ENCODE results near the gene OPCML. TPM values are rescaled to one million over a fixed set of nuclear protein-coding genes. Genes with fewer than 3 reads are reported as not detected.

OPCML gene
- total and polyA plus RNA-seq, 2 donors (not counting 1 experiment from before 2014, with no cell fraction given), result 0.99 to 2.8 TPM

DNA sequence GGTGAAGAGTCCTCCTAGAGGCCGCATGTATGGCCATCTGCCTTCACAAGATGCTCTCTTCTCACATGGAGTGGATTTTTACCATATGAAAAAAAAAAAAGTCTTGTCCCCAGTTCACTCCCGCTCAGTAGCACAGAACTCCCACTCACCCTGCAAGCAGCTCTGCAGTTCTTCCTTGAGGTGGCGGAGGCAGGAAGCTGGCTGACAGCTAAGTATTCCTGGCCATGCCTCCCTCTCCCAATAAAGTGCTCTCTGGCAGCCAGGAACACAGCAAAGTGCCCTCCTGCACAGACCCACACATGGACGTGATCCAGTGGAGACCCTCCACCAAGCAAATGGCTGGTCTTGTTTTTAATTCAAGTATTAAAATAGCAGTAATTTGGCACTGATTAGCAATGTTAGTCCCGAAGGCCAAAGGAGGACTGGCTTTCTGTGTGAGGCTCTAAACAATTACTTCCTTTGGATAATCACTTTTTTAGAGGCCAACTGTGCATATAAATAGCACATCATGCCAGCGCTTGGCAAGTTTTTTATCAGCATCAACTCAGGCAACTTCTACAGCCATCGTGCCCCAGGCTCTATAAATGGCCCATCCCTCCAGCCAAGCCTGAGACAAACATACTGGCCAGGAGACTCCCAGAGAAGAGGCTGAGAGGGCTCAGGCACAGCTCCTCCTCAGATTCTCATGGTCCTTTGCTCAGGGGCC lies 413.6 kb downstream of the OPCML start:
- Histone ChIP-seq H4K20me1 (ENCODE audit: control insufficient read depth, extremely low read depth, insufficient read depth, low read length) (no peaks in the 10 kb centered on the region), H3K4me3 (replicated peaks in 1 of 4; ENCODE audit: control extremely low read depth in 1 of 4, insufficient read depth in 1 of 4, low read depth in 3 of 4, low read length in 4 of 4) (no peak overlapping the region)
- no peak for TF ChIP-seq EZH2 (IDR thresholded peaks at IDR 0.05; ENCODE audit: low read length, missing control alignments)

DNA sequence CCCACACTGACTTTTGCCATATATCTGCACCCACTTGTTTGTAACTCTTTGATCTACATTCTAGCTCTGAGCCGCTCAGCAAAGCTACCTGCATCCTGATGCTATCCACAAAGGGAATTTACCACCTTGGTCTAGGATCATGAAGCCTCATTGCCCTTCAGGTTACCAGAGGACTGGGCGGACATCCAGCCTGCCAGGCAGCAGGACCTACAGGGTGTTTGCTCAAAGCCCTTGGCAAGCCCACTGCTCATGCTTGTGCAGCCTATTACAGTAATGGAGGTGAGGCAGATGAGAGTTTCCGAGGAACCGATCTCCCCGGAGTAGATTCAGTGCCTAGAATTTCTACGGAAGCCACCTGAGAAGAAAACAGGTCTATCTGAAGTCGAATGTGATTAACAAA lies 417.2 kb downstream of the OPCML start:
- no peak for TF ChIP-seq EZH2 (IDR thresholded peaks at IDR 0.05; ENCODE audit: low read length, missing control alignments)
- TF ChIP-seq, protein P1, sequence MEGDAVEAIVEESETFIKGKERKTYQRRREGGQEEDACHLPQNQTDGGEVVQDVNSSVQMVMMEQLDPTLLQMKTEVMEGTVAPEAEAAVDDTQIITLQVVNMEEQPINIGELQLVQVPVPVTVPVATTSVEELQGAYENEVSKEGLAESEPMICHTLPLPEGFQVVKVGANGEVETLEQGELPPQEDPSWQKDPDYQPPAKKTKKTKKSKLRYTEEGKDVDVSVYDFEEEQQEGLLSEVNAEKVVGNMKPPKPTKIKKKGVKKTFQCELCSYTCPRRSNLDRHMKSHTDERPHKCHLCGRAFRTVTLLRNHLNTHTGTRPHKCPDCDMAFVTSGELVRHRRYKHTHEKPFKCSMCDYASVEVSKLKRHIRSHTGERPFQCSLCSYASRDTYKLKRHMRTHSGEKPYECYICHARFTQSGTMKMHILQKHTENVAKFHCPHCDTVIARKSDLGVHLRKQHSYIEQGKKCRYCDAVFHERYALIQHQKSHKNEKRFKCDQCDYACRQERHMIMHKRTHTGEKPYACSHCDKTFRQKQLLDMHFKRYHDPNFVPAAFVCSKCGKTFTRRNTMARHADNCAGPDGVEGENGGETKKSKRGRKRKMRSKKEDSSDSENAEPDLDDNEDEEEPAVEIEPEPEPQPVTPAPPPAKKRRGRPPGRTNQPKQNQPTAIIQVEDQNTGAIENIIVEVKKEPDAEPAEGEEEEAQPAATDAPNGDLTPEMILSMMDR (conservative IDR thresholded peaks at IDR 0.05 in 1 of 2, IDR thresholded peaks at IDR 0.05 in 1 of 2; ENCODE audit: low read depth in 1 of 2, low read length in 2 of 2), result no peak
- Histone ChIP-seq H3K27ac (ENCODE audit: insufficient read depth, low read length) (no peak overlapping the region), H3K4me2 (ENCODE audit: extremely low read depth, insufficient read depth, low read length) (no peak overlapping the region), H3K4me1 (ENCODE audit: control insufficient read depth, extremely low read depth, insufficient read depth, low read length) (no peaks in the 10 kb centered on the region), H3K36me3 (ENCODE audit: control insufficient read depth, insufficient read depth, low read length) (no peaks in the 10 kb centered on the region), H3K79me2 (ENCODE audit: control insufficient read depth, insufficient read depth, low read length) (no peaks in the 10 kb centered on the region), H3K27me3 (ENCODE audit: control insufficient read depth, insufficient read depth, low read length) (no peaks in the 10 kb centered on the region), H3K4me3 (replicated peaks in 1 of 4; ENCODE audit: control extremely low read depth in 1 of 4, insufficient read depth in 1 of 4, low read depth in 3 of 4, low read length in 4 of 4) (no peak overlapping the region), H4K20me1 (ENCODE audit: control insufficient read depth, extremely low read depth, insufficient read depth, low read length) (no peaks in the 10 kb centered on the region), H3K9me3 (ENCODE audit: control insufficient read depth, insufficient read depth, low read depth, low read length) (no peaks in the 10 kb centered on the region), H3K9ac (ENCODE audit: insufficient read depth, low read length) (no peak overlapping the region), H2AFZ (ENCODE audit: low read length) (no peak overlapping the region)
- no peak for DNase-seq (ENCODE audit: low read depth in 2 of 2)

More for the DNA sequence above, 413.6 kb downstream of the OPCML start:
- Histone ChIP-seq H3K27ac (ENCODE audit: insufficient read depth, low read length) (no peak overlapping the region), H3K79me2 (ENCODE audit: control insufficient read depth, insufficient read depth, low read length) (no peaks in the 10 kb centered on the region), H3K4me2 (ENCODE audit: extremely low read depth, insufficient read depth, low read length) (no peak overlapping the region), H3K27me3 (ENCODE audit: control insufficient read depth, insufficient read depth, low read length) (no peaks in the 10 kb centered on the region), H2AFZ (ENCODE audit: low read length) (no peak overlapping the region), H3K9me3 (ENCODE audit: control insufficient read depth, insufficient read depth, low read depth, low read length) (no peaks in the 10 kb centered on the region), H3K4me1 (ENCODE audit: control insufficient read depth, extremely low read depth, insufficient read depth, low read length) (no peaks in the 10 kb centered on the region), H3K36me3 (ENCODE audit: control insufficient read depth, insufficient read depth, low read length) (no peaks in the 10 kb centered on the region), H3K9ac (ENCODE audit: insufficient read depth, low read length) (no peak overlapping the region)
- no peak for DNase-seq (ENCODE audit: low read depth in 2 of 2)

- H2AFZ ChIP-seq (ENCODE audit: low read length), result no peak overlapping the region
- TF ChIP-seq EZH2 (IDR thresholded peaks at IDR 0.05; ENCODE audit: low read length, missing control alignments), result no peak
- TF ChIP-seq, protein P1 (conservative IDR thresholded peaks at IDR 0.05 in 1 of 2, IDR thresholded peaks at IDR 0.05 in 1 of 2; ENCODE audit: low read depth in 1 of 2, low read length in 2 of 2), result no peak
Measured at GRCh38 chr11:133107763-133108162, 424.5 kb downstream of the OPCML start.

More at GRCh38 chr11:133107763-133108162, 424.5 kb downstream of the OPCML start:
- H3K9ac ChIP-seq (ENCODE audit: insufficient read depth, low read length), result no peak overlapping the region
- H4K20me1 ChIP-seq (ENCODE audit: control insufficient read depth, extremely low read depth, insufficient read depth, low read length), result no peaks in the 10 kb centered on the region
- H3K9me3 ChIP-seq (ENCODE audit: control insufficient read depth, insufficient read depth, low read depth, low read length), result no peaks in the 10 kb centered on the region
- no peaks in the 10 kb centered on the region for H3K36me3 ChIP-seq (ENCODE audit: control insufficient read depth, insufficient read depth, low read length)
- no peaks in the 10 kb centered on the region for H3K79me2 ChIP-seq (ENCODE audit: control insufficient read depth, insufficient read depth, low read length)
- no peaks in the 10 kb centered on the region for H3K4me1 ChIP-seq (ENCODE audit: control insufficient read depth, extremely low read depth, insufficient read depth, low read length)
- no peak for DNase-seq (ENCODE audit: low read depth in 2 of 2)
- no peak overlapping the region for H3K4me2 ChIP-seq (ENCODE audit: extremely low read depth, insufficient read depth, low read length)
- H3K27ac ChIP-seq (ENCODE audit: insufficient read depth, low read length), result no peak overlapping the region
- H3K4me3 ChIP-seq (replicated peaks in 1 of 4; ENCODE audit: control extremely low read depth in 1 of 4, insufficient read depth in 1 of 4, low read depth in 3 of 4, low read length in 4 of 4), result no peak overlapping the region
- no peaks in the 10 kb centered on the region for H3K27me3 ChIP-seq (ENCODE audit: control insufficient read depth, insufficient read depth, low read length)
